Hepatocyte (in vitro differentiated cells): ENCODE results near the gene LRRK1.

Experiments used
- CTCF ChIP-seq: fragments of 200-600 bp; sonication (generic); IDR thresholded peaks from 2 replicates; pipeline ENCODE4 v1.5.1; 2016; ENCODE audit warnings: antibody characterized with exemption, mild to moderate bottlenecking; ENCODE audit not compliant: poor library complexity
- EZH2 ChIP-seq: fragments of 200-600 bp; sonication (generic); IDR thresholded peaks from 2 replicates; pipeline ENCODE4 v1.6.1; 2016; ENCODE audit warnings: antibody characterized with exemption, mild to moderate bottlenecking, borderline replicate concordance
- EZH2phosphoT487 ChIP-seq: fragments of 200-600 bp; sonication (generic); IDR thresholded peaks from one replicate; pipeline ENCODE4 v1.6.1; 2018; ENCODE audit warnings: antibody characterized with exemption, mild to moderate bottlenecking, low read depth, moderate library complexity; ENCODE audit not compliant: unreplicated experiment, severe bottlenecking

- no peak for TF ChIP-seq CTCF
- TF ChIP-seq EZH2: no peak
- no peak for TF ChIP-seq EZH2phosphoT487
Observed at GRCh38 chr15:100925480-100925879, 6.3 kb downstream of the LRRK1 start.
